NCI-H2227 (cell line): ENCODE results near the gene MYO1C.

ENCODE experiments used
- DNase-seq: peaks from one replicate; lab custom pipeline; 2025; ENCODE audit not compliant: unreplicated experiment; lab: John Stamatoyannopoulos, UW

MYO1C gene

DNA sequence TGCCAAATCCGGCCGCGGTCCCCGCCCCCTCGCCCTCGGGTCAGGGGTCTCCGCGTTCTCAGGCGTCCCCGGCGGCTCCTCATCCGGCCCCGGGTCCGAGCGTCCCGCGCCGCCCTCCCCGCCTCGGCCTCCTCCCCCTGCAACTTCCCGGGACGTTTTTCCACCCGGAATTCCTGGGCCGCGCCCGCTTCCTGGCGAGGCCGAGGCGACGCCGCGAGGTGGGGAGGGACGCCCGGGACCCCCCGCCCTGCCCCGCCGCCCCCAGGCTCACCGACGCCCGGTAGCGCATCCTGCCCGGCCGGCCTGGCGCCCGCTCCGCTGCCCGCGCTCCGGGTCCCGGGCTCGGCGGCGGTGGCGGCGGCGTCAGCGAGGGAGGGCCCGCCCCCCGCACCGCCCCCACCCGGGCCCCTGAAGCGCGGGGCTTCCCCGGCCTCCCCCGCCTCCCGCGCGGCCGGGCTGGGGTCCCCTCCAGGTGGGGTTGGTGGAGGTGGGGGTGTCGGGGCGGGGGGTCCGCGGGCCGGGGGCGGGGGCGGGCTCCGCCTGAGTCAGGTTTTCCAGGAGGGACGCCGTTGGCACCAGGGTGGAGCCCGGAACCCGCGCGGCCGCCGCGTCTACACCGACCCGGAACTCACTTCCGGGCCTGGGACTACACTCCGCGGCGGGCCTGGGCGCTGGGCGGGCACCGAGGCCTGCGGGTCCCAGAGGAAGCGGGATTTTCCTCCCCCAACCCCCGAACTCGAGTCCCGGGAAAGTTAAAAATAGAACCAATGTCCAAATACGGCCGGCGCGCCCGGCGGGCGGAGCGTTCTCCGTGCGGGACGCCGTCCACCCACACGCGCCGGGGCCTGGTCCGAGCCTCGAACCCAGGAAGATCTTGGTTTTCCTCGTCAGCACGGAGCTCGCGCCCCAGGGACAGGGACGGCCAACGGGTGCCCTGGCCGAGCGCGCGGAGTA, 6.8 kb downstream of the MYO1C start:
- peak; percentile 54 for DNase-seq

DNA sequence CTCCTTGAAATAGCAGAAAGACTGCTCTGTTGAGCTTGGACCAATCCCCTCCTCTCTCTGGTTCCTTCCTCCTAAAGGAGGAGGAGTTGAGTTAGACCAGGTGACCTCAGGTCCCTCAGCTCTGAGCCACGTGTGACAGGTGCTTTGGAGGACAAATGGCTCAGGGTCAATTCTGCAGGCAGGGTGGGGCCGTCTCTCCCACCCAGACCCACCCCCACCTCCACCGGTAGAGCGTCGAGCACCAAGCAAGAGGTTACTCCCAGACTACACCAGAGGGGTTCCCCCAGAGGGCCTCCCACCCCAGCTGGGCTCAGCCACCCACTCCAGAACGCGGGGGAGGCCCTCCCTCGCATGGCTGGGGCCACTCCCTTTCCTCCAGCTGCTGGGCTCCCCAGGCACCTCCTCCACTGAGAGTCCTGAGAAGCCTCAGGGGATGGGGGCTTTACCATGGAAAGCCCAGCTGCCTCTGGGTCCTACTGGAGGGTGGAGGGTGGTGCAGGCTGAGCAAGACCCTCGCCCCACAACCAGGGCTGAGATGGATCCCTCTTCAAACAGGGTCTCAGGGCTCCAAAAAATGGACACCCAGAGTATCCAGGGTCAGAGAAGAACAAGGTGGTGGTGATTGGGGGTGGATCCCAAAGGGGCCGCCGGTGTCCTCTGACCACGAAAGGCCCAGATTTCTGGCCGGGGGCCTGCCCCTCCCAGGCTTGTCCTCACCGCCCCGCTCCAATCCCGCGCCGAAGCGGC, 7.6 kb downstream of the MYO1C start:
- DNase-seq: peak; percentile 60

DNA sequence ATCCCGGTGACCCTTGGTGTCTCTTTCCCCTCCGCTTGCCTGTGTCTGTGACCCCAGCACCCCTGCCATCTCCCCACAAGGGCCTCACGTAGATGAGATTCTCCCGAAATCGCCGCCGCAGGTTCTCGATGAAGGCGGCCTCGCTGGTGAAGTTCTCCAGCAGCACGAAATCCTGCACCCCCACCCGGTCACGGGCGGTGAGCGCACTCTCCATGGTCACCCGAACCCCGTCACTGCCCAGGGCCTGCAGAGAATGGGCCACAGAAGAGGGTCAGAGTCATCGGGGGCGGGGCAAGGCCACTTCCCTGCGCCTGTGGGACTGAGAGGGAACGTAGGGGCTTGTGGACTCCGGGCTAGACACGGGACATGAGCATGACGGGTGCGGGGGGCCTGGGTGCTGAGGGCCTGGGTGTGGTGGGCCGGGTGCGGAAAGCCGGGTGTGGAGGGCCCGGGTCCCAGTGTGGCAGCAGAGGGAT, 8.4 kb downstream of the MYO1C start:
- no peak for DNase-seq

DNA sequence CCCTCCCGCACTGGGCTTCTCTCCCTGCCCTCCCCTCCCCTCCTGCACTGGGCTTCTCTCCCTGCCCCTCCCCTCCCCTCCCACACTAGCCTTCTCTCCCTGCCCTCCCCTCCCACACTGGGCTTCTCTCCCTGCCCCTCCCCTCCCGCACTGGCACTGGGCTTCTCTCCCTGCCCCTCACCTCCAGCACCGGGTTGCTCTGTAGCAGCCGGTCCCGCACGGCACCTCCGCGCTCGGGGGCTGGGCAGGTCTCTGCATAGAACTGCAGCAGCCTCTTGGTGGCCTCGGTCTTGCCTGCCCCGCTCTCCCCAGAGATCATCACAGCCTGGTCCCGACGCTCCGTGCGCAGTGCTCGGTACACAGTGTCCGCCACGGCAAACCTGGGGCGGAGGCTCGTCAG, 9.8 kb downstream of the MYO1C start:
- DNase-seq: no peak

DNA sequence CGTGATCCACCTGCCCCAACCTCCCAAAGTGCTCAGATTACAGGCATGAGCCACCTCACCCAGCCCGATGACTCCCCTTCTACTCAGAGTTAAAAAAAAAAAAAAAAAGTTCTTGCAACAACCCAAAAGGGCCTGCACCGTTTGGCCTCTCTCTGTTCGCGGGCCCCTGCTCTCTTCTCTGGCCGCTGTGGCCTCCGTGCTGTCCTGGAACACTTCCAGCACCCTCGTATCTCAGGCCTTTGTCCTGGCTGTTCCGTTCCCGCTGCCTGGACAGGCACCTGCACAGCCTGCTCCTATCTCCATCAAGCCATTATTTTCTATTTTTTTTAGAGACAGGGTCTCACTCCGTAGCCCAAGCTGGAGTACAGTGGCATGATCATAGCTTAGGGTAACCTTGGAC, 10.8 kb downstream of the MYO1C start:
- DNase-seq: no peak

DNA sequence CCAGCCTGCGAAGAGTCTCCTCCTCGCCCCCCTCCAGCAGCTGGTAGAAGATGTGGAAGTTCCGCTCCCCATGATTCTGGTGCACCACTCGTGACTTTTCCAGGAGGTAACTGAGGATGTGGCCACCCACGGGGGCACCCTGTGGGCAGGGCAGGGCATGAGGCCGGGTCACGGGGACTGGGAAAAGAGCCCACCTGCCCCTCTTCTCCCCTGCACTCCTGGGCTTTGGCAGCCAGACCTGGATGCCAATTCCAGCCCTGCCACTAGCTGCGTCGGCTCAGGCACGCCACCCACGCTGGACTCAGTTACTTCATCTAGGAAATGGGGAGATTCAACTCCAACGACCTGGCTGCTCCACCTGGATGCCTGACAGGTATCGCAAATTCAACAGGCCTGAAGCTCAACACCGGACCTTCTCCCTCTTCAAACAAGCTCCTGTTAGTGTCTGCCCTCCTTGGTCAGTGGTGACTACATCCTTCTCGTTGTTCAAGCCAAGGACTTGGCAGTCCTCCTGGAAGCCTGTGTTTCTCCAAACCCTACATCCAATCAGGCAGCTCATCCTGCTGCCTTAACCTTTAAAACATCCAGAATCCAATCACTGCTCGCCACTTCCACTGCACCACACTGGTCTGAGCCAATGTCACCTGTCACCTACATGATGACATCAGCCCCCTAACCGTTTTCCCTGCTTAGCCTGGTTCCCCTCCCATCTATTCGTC, 11.6 kb downstream of the MYO1C start:
- no peak for DNase-seq

DNA sequence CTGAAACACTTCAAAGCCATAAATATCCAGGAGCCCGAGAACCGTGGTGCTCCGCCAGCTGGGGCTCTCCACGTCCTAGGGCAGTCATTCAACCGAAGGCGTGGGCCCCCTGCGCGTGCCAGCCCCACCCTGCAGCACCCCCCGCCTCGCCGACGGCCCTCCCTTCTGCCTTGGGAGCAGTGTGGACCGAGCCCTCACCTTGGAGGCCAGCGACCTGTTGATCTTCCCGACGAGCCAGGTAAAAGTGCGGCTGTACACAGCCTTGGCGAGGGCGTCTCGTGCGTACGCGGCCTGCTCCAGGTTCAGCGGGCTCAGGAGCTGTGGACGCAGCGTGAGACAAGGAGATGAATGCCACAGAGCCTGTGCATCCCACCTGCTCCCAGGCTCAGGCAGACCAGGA, 14.1 kb downstream of the MYO1C start:
- no peak for DNase-seq

DNA sequence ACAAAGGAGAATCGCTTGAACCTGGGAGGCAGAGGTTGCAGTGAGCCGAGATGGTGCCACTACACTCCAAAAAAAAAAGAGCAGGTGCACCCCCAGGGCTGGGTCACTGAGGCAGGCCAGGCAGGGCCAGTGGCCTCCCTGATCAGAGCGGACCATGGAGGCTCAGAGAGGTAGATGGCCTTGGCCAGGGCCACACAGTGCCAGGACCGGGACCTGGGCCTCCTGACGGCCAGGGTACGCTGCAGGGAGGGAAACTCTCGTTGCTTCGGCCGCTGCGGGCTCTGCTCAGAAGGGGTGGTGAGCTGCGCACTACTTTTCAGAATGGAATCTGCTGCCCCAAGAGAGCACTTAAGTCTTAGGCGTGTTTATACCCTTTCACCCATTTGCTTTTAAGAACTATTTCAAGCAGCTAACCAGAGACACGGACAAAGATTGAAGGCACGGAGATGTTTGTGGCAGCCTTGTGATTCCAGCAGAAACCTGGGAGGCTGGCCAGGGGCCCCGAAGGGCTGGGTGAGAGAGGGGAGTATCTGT, 17.1 kb downstream of the MYO1C start:
- DNase-seq: no peak

DNA sequence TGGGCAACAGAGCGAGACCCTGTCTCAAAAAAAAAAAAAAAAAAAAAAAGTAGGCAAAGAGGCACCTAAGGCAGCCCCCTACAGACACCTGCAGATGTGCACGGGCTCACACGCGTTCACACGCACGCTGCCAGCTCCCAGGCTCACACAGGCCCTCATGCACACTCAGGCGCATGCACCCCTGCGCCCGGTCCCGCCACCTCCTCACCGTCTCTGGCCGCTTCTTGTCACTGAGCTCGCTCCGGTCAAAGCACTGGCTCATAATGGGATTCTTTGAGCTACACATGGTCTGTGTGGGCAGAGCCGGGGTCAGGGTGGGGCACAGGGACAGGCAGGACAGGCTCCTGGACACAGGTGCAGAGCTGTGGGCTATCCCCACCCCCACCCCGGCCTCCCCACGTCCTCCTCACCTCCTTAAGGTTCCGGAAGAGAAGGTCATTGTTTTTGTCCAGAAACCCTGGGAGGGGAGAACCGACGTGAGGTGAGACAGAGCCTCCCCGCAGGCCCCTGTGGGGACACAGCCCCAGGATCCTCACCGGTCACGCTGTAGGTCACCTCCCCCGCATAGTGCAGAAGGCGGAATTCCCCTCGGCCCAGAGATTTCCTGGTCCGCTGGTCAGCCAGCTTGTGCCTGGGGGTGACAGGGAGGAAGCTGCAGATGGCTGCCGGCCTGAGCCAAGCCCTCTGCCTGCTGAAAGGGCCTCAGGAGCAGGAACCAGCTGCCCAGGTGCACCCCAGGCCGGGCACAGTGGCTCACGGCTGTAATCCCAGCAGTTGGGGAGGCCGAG, 17.9 kb downstream of the MYO1C start:
- no peak for DNase-seq

DNA sequence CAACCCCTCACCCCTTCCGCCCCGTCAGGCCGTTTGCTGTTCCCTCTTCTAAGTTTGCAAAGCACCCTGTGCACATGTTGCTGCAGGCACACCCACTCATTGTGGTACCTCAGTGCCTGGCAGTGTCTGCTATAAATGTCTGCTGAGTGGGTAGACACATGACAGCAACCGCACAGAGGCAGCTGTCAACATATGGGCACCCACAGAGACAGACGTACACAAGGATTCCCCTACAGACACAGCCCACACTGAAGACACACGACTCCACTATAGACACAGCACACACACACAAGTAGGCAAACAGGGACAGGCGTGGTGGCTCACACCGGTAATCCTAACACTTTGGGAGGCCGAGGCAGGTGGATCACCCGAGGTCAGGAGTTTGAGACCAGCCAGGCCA, 18.6 kb downstream of the MYO1C start:
- DNase-seq: no peak

DNA sequence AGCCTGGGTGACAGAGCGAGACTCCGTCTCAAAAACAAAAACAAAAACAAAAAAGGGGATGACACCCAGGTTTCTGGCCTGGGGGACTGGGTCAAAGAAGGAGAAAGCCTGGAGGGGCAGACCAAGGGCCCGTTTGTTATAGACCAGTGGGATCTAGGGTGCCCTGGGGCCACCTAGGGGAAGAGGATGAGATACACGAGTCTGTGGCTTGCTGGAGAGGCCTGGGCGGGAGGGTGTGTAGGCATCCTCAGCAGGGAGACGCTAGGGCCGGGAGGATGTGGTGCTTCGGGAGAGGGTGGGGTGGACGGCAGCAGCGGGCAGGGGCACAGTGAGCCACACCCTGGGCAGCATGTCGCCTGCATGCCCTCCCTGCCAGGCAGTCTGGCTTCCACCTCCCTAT, 19.3 kb downstream of the MYO1C start:
- no peak for DNase-seq

DNA sequence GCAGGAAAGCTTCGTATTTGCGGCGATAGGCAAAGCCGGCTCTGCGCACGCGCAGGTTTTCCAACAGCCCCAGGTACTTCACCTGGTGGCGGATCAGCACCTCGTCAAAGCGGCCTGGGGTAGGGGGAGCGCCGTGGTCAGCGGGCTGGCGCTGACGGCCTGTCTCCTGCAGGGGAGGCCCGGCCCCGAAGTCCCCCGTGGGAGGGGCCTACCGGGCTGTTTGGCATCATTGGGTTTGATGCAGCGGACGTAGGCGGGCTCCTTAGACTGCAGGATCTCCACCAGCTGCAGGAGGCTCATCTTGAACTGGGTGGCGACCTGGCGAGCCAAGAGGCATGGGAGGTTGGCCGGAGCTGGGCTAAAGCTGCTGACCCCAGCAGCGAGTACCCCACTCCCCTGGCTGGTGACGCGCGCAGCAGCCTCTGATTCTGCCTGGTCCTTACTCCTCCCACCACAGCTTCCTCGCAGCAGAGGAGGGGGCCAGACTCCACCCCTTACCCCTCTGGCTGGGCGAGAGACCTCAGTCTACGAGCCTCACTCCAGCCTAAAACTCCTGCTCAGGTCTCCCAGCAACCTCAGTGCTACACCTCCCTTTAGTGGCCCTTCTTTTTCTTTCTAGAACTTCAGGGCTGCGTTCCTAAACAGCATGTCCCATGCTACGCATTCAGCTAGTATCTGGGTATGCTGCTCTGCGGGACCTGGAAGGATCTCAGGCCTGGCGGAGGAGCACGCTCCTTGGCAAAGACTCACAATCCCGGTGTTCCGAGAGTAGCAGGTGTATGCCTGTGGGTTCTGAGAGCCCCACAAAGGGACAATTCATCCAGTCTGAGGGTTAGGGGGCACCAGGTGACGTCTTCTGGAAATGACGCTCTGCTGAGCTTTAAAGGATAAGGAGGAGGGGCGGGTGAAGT, 20.3 kb downstream of the MYO1C start:
- DNase-seq: no peak

DNA sequence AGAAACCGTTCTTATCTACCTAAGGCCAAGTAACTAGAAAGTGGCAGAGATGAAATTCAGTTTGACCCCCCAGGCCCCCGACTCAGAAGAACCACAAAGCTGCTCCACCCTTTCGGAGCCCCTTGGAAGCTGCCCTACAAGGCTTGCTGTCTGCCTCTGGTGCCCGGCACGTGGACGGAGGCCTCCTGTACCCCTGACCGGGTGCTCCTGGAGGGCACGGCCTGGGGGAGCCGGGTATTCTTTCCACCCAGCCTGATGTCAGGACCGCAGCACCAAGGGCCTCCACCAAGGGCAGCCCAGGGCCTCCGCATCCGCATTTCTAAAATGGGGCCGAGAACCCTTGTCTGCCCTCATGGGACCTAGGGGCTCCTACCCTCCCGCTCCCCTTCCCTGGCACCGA, 21.0 kb downstream of the MYO1C start:
- DNase-seq: no peak

DNA sequence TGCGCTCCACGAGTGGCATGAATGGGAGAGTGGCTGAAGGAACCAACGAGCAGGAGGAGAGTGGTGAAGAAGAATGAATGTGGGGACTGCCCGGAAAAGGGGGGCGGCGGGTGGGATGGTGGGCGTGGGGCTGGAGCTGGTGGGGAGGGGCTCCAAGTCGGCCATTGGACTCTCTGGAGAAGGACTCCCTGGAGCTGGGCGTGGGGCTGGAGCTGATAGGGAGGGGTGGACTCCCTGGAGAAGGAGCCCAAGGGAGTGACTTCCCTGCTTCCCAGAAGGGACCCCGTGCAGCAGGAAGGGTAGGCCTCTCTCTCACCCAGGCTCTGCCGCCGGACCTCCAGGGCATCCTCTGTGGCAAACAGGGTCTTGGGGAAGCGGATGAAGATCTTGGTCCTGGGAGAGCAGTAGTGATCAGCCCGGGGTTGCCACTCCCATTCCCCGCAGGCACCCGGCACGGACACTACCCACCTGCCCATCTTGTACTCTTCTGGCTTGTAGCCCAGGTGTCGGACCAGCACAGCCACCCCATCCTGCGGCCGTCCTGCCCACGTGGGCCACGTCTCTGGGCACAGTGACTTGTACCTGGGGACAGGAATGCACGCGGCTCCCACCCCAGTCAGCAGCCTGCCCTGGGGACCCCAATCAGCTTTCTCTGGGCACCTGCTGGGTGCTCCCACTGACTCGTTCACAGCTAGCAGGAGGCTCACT, 21.6 kb downstream of the MYO1C start:
- no peak for DNase-seq

DNA sequence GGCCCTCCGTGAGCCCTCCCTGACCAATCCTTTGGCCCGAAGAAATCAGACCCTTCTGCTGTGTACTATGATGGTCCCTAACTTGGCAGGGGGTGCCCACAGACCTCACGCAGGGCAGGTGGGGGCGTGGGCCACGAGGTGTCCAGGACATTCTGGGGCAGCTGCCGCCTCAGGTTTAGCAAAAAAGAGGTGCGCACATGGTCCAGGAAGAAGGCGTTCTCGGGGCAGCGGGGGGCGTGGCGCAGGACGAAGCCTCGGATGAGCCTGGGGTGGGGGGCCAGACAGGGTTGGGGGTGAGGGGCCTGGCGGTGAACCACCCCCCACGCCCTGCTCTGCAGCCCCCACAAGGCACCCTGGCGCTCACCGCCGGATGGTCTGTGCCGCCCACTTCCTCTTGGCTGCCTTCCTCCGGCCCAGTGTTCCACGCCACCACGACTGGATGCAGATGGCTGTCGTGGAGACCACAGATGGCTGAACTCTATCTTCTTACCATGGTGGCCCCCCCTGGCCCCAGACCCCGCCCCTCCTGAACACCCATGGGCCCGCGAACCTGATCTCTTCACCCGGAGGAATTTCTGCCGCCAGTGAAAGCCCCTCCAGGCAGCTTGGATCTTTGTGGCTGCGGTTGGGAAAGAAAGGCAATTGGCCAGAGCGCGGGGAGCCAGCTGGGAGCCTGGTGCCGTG, 22.3 kb downstream of the MYO1C start:
- no peak for DNase-seq

DNA sequence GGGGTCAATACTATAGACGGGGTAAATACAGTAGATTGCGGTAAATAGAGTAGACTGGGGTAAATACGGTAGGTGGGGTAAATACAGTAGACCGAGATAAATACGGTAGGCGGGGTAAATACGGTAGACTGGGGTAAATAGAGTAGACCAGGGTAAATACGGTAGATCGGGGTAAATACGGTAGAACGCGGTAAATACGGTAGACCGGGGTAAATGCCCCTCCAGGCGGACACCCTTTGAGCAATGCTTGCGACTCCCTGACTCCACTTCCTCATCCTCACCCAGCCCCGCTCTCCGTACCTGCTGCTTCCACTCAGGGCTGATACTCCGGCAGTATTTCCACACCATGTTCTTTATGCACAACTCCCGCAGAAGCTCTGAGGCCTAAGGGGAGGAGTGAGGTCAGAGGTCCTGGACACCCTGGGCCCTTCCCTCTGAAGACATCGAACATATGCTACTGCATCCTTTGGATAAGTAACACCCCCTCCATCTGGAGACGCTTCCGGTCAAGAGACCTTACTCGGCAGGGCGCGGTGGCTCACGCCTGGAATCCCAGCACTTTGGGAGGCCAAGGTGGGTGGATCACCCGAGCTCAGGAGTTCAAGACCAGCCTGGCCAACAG, 23.1 kb downstream of the MYO1C start:
- DNase-seq: no peak

DNA sequence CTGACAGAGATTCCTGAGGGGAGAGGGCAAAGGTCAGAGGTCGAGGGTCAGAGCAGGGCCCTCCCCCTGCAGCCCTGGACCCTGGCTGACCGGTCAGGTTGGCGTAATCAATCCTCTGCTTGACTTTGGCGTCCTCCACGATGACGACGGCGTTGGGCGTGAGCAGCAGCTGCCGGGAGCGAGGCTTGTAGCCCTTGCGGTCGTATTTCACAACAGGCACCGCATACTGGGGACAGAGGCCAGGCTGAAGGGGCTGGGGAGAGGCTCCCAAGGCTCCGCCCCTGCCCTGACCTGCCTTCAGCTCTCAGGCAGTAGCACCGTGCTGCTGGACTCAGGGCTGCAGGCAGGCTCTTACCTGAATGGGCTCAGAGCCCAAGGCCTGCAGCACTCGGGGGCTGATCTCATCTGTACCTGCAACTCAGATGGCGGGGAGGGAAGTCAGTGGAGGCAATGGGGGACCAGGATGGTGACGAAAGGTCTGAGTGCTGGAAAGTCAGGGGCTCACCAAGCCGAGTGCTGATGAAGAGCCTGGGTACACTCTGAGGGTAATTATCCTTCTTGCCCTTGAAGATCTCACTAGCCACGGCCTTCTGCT, 24.5 kb downstream of the MYO1C start:
- DNase-seq: no peak
